Stimulated activated CD4-positive, alpha-beta T cell treated with anti-CD3 and anti-CD28 coated beads, Interleukin-4, amount 100 ng/mL, for 4 hours (primary cell): ENCODE results near the gene DBN1.
"Not testable (repeated sequence)": the region's sequence is repeated elsewhere in the genome, so short reads cannot be mapped to it uniquely, and the experiment has no call there.

Experiments used
- DNase-seq, 2 experiments: peaks; one replicate each; pipeline ENCODE4 v3.0.0-alpha.2; 2020

DBN1 gene

DNA sequence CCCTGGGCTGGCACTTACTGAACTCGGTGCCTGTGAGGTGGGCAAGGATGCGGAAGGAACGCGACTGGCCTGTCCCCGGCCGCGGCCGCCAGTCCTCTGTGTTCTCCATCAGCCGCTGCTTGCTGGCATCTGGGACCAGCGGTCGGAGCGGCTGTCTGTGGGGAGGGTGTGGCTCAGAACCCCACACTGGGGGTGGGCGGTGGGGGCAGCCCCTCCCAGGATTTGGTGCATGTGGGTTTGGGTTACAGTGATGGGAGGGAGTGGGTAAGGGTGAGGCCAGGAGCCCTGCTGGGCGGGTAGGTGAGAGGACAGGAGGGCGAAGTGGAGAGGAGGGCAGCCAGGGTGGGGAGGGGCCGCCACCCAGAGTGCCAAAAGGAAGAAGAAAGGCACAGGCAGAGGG is 17.6 kb upstream of the DBN1 start:
- no peak for DNase-seq

DNA sequence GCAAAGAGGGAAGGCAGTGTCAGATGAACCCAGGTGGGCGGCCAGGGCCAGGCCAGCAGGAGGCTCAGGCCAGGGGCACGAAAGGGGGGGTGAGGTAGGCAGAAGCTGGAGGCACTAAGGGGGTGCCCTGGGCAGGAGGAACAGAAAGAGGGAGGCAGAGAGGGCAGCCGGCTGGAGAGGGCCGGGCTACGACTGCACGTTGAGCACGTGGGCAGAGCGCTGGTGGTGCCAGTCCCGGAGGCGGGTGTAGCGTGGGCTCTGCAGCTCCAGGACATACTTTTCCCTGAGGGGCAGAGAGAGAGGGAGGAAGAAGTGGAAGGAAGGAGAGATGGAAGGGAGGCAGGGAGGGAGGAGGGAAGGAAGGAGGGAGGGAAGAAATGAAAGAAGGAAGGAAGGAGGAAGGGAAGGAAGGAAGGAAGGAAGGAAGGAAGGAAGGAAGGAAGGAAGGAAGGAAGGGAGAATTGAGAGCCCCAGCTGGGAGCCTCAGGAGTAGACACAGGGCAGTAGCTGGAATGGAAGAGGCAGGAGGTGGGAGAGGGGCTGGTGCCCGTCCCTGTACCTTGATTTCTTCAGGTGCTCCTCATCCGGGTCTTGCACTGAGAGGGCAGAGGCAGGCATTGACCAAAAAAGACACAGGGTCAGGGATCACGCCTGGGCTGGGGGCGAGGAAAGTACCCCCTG is 17.0 kb upstream of the DBN1 start:
- no peak for DNase-seq

GRCh38 chr5:177489119-177489716 is 15.8 kb upstream of the DBN1 start:
- DNase-seq: no peak

DNA sequence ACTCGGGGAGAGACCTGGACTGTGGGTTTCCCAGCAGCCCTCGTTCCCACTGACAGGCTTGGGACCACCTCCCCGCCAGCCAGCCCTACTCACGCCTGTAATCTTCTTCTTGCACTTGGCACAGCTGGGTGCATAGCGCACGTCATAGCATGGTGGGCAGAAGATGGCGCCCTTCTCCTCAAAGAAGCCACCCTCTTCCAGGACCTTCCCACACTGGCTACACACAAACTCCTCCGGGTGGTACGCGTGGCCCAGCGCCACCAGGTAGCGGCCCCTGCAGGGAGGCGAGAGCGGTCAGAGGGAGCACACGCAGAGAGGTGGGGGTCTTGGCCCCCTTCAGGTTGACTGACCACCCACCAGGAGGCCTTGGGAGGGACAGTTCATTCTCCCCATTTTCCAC is 14.5 kb upstream of the DBN1 start:
- DNase-seq: no peak

DNA sequence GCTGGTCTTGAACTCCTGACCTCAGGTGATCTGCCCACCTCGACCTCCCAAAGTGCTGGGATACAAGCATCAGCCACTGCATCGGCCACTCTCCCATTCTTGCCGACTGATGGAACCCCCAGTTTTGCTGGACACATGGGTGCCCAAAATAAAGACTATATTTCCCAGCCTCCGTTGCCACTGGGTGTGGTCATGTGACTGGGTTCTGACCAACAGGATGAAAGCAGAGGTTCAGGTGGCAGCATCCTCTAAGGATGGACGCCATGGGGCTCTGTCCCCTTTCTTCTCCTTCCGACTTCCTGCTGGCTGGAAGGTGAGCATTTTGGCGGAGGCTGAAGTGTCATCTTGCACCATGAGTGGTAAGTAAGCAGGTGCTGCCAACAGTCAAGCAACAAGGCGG is 13.7 kb upstream of the DBN1 start:
- DNase-seq: no peak

DNA sequence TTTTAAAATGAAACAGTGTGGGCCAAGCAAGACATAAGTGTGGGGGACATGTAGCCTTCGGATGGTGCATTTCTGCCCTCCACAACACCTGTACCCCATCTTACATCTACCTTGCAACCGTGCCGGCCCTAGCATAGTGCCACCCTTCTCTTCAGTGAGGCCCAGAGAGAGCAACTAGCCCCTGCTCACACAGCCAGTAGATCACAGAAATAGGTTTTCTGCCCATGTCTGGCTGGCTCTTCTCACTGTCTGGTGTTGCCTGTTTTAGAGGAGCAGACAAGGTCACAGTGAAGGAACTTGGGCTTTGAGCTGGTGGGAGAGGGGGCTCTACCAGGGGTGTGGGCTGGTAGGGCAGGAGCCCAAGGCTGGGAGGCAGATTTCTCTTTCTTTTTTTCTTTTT is 12.8 kb upstream of the DBN1 start:
- no peak for DNase-seq

DNA sequence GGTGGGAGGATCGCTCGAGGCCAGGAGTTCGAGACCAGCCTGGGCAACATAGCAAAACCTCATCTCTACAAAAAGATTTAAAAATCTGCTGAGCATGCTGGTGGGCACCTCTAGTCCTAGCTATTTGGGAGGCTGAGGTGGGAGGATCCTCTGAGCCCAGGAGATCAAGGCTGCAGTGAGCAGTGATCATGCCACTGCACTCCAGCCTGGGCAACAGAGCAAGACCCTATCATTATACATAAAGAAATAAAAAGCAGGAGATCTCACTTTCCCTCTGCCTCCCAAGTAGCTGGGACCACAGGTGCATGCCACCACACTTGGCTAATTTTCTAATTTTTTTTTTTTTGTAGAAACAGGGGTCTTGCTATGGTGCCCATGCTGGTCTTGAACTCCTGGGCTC is 12.3 kb upstream of the DBN1 start:
- not testable (repeated sequence) for DNase-seq

- DNase-seq: no peak
Measured at GRCh38 chr5:177484902-177485549, 11.6 kb upstream of the DBN1 start.

DNA sequence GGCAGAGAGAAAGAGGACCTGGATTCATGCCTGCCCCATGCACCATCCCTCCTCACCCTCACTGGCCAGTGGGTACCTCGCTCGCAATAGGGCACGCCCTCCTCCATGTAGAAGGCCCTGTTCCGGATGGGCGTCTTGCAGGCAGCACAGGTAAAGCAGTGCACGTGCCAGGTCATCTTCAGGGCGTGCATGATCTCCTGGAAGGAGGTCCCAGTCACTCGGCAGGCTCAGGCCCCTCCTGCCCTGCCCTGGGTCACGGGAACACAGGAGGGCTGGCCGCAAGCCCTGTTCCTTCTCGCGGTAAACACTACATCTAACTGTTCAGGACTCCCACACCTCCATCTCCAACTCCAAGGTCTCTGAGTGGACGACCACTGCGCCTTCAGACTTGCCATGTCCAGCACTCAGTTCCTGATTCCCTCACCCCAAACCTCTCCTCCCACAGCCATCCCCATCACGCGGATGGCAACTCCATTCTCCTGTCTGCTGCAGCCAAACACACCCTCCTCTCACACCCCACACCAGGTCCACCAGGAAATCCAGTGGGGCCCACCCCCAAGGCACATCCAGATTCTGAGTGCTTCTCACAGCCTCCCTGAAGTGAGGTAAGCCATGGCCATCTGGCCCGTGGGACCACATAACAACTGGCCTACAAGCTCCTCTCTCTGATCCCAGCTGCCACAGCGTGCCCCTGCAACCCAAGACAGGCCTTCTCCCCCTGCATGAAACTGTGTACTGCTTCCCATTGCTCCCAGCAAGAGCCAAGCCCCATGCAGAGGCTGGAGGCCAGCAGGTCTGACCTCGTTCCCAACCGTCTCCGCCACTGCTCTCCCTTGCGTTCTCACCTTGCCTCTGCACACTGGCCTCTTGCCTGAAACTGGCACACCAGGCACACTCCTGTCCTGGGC is 10.8 kb upstream of the DBN1 start:
- DNase-seq: no peak

DNA sequence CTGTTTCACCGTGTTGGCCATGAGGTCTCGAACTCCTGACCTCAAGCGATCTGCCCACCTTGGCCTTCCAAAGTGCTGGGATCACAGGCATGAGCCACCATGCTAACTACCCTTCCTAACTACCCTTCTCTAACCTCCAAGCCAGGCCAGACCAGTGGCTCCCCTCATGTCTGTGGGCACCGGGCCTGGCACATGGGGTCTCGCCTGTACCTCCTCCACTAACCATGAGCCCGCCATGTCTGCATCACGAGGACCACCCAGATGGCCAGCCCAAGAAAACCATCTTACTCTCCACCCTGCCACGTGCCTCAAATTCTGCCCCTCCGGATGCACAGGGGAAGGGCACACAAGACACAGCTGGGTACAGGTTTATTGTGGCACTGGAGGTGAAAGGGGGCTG is 9.6 kb upstream of the DBN1 start:
- DNase-seq: no peak

DNA sequence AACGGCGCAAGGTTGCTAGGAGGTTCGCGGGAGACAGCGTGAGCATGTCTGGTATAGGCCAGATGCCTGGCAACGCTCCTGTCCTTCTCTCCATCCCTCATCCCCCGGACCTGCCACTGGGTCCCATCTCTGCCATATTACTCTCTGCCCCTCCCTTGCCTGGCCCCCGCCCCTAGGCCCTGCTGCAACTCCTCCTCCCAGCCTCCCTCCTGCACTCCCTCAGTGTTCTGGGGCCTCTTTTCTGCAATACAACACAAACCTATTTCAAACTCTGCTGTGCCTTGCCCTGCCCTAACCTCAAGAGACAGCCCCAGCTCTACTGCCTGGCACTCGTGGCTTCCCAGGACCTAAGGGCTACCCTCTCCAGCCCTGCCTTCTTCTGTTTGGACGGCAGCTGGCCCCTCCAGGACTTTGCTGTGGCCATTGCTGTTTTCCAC is 8.9 kb upstream of the DBN1 start:
- DNase-seq: no peak

- DNase-seq: no peak
Measured at GRCh38 chr5:177479774-177480173, 6.3 kb upstream of the DBN1 start.

- DNase-seq: peak in 1 of 2 experiments; percentile 48
Measured at GRCh38 chr5:177478711-177479646, 5.5 kb upstream of the DBN1 start.

DNA sequence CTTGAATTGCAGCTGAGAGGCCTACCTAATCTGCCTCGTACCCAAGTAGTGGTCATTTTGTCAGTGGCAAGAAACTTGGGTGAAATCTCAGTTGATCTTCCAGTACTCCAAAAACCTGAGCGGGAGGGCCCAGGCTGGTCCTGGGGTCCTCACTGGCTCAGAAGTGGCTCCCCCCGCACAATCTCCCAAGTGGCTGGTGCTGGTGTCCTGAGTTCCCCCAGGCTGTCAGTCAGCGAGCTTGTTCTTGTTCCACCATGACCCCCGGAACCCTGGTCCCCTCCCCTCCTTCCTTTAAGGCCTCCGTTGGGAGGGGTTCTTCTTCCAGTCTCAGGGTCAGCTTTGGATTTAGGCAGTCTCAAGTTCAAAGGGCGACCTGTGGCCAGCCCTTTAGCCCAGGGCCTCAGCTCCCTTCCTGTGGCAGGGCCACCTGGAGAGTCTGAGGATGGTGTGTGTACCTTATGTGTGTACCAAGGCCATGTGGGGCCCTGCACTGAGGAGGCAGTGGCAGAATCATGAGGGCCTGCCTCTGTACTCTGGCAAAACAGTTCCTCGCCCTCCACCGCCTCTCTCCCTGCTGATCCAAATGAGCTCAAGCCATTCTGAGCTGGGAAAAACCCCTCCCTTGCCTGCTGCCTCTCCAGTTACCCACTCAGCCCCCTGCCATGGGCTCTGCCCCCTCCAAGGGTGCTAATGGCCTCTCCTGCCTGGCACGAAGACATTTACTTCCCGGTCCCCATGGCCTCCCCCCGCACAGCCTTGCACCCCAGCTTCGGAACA is 4.5 kb upstream of the DBN1 start:
- DNase-seq: no peak

- DNase-seq: no peak
Measured at GRCh38 chr5:177476531-177477233, 3.2 kb upstream of the DBN1 start.

GRCh38 chr5:177475563-177476427 is 2.4 kb upstream of the DBN1 start:
- peak in 1 of 2 experiments; percentile 32 for DNase-seq

GRCh38 chr5:177474846-177475562 is 1.6 kb upstream of the DBN1 start:
- DNase-seq: no peak

DNA sequence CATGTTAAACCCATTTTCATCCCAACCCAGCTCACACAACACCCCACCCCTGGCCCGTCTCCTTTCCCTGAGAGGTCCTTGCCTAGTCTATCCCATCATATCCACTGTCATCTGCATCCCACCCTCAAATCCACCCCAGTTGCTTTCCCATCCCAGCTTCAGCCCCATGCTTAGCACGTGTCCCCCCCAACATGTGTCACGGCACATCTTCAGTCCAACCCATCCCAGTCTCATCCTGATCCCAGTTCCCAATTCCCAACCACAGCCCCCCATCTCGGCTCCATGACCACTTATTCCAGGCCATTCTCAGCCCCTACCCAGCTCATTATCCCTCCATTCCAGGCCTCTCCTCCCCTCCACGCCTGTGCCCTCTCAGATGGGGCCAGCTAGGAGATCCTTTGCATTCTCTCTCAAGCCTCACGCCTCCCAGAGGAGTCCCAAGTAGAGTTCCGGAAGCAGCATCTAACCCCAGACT is 605 bp upstream of the DBN1 start:
- DNase-seq: no peak
